ENCODE measurements around the gene DSN1. TPM values are rescaled to one million over a fixed set of nuclear protein-coding genes. Genes with fewer than 3 reads are reported as not detected.
A peak's percentile ranks its signal among the peaks of the same experiment; 100 is the strongest.

Gene DSN1
- total RNA-seq, 1 donor from 2014 or later: 14.0 TPM

DNA sequence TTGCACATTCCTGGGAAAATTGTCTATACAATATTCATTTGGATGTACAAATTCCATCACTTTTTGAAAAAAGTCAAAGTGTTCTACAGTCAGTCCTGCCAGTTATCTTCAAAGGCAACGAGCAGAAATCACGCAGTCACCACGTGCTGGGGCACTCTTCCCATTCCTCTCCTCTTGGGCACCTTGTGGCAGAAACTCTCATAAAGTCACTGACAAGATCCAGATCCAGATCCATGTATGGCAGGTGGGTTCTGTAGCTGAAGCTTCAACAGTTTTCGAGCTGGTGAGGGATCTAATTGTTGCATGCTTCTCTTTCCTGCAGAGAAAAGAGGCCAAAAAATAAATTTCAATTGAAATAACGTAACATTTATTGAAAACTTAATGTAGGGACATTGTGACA, 21.0 kb downstream of the DSN1 start:
- Mint-ChIP-seq H3K4me3 (no peak overlapping the region), H3K27me3 (no peaks in the 10 kb centered on the region), H3K36me3 (ENCODE audit: low read depth) (peaks cover 50% of the 10 kb centered on the region), H3K4me1 (peaks cover 24% of the 10 kb centered on the region), H3K9me3 (no peaks in the 10 kb centered on the region), H3K27ac (no peak overlapping the region)
- DNase-seq: no peak
- TF ChIP-seq, protein P1, sequence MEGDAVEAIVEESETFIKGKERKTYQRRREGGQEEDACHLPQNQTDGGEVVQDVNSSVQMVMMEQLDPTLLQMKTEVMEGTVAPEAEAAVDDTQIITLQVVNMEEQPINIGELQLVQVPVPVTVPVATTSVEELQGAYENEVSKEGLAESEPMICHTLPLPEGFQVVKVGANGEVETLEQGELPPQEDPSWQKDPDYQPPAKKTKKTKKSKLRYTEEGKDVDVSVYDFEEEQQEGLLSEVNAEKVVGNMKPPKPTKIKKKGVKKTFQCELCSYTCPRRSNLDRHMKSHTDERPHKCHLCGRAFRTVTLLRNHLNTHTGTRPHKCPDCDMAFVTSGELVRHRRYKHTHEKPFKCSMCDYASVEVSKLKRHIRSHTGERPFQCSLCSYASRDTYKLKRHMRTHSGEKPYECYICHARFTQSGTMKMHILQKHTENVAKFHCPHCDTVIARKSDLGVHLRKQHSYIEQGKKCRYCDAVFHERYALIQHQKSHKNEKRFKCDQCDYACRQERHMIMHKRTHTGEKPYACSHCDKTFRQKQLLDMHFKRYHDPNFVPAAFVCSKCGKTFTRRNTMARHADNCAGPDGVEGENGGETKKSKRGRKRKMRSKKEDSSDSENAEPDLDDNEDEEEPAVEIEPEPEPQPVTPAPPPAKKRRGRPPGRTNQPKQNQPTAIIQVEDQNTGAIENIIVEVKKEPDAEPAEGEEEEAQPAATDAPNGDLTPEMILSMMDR (IDR thresholded peaks at IDR 0.05): no peak
- ChIA-PET CTCF (interaction anchor here (0.9 kb wide), 1 partner anchor 112 kb away, joined by 3 read pairs; no protein-coding TSS in a partner anchor), POLR2A (no interaction called here)
- ATAC-seq (ENCODE audit: low read depth): no peak
- intact Hi-C loops (cut with micrococcal nuclease): no loop called here

DNA sequence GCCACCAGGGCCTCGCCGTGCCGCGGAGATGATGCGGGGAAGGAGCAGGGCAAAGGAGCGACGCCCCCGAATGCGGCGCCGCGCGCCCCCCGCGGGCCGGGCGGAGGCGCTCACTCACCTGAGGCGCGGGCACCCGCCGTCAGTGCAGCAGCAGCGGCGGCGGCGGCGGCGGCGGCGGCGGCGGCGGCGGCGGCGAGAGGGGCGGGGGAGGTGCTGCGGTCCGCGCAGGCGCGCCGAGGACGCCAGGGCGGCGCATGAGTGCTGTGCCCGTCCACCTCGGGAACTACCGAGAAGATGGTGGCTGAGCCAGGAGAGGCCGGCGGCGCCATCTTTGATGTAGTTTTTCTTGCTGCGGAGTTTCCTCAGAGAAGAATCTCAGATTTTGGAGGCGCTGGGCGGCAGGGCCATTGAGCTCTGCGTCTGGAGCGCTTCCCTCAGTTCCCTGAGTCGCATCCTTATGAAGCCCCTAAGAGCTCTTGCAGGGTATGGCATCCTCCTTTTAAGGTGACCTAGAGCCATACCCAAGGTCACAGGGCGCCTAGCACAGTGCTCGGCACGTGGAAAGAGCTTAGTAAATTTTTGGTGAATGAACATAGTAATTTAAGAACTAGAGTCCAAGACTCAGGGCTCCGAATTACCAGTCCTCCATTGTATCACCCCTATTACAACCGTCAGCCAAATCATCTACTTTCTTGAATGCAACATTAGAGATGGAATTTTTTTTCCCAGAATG, 27.5 kb downstream of the DSN1 start, which contains the start of gene NDRG3:
Gene NDRG3, minus strand, starts transcription at position 164 of the 733 bp plus-strand sequence. CDS start 24,355 bp downstream, outside the sequence.
- intact Hi-C loops (cut with micrococcal nuclease): loop anchor here (1.0 to 2.0 kb wide), 6 partner anchors 11 to 285 kb away; partner anchors contain the start of genes DSN1 and RAB5IF
- H3K4me3 Mint-ChIP-seq: peak within 1 kb of the TSS; percentile 87
- H3K27ac Mint-ChIP-seq: peak within 1 kb of the TSS; percentile 88
- DNase-seq: peak; percentile 84
- H3K36me3 Mint-ChIP-seq (ENCODE audit: low read depth): peaks cover 4% of the 10 kb centered on the region
- TF ChIP-seq, protein P1 (IDR thresholded peaks at IDR 0.05): no peak
- POLR2A ChIA-PET: interaction anchor here (0.5 to 1.8 kb wide), 10 partner anchors 9 to 1003 kb away, joined by 3 to 16 read pairs (median 4); partner anchors contain the start of genes DSN1 and RAB5IF
- no peaks in the 10 kb centered on the region for H3K9me3 Mint-ChIP-seq
- CTCF ChIA-PET: interaction anchor here (0.9 to 2.7 kb wide), 5 partner anchors 9 to 118 kb away, joined by 3 to 16 read pairs (median 5); partner anchors contain the start of gene DSN1
- H3K4me1 Mint-ChIP-seq: peaks cover 16% of the 10 kb centered on the region
- peak; percentile 98 for ATAC-seq (ENCODE audit: low read depth)
- H3K27me3 Mint-ChIP-seq: no peaks in the 10 kb centered on the region

DNA sequence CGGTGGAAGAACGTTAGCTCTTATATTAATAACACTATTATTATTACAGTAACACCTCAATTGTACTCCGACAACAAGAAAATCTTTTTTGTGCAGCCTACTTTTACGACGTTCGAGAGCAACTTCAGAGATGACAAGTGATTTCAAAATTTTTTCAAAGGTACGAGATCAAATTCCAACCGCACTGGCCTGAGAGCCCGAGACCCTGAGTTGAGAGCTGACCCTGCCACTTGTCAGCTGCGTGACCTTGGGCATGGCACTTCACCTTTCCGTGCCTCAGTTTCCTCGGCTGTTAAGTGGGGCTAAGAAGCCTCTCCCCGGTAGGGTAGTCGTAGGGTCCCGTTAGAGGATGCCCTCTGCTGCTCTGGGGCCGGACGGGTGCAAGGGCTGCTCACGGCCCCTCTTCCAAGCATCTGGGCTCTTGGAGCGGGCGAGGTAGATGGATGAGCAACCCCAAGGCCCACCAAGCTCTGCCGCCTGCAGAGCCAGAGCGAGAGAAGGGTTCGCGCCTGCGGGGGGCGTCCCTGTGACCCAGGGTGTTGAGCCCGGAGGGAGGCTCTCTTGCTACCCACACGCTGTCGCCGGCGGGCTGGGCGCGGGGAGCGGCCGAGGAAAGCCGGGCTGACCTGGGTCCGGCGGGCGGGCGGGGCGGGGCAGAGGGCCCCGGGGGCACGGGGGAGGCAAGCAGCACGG, 28.2 kb downstream of the DSN1 start:
- H3K9me3 Mint-ChIP-seq: no peaks in the 10 kb centered on the region
- peak overlapping the region; percentile 65 for H3K27ac Mint-ChIP-seq
- H3K4me1 Mint-ChIP-seq: peaks cover 16% of the 10 kb centered on the region
- no peaks in the 10 kb centered on the region for H3K27me3 Mint-ChIP-seq
- no peak for ATAC-seq (ENCODE audit: low read depth)
- ChIA-PET CTCF (interaction anchor here (1.3 to 2.7 kb wide), 5 partner anchors 9 to 118 kb away, joined by 4 to 16 read pairs (median 5); partner anchors contain the start of gene DSN1), POLR2A (interaction anchor here (0.5 to 1.8 kb wide), 9 partner anchors 10 to 582 kb away, joined by 3 to 16 read pairs (median 5); partner anchors contain the start of genes DSN1 and RAB5IF)
- H3K4me3 Mint-ChIP-seq: peak overlapping the region; percentile 87
- intact Hi-C loops (cut with micrococcal nuclease): no loop called here
- no peak for DNase-seq
- H3K36me3 Mint-ChIP-seq (ENCODE audit: low read depth): no peaks in the 10 kb centered on the region
- TF ChIP-seq, protein P1 (IDR thresholded peaks at IDR 0.05): no peak

DNA sequence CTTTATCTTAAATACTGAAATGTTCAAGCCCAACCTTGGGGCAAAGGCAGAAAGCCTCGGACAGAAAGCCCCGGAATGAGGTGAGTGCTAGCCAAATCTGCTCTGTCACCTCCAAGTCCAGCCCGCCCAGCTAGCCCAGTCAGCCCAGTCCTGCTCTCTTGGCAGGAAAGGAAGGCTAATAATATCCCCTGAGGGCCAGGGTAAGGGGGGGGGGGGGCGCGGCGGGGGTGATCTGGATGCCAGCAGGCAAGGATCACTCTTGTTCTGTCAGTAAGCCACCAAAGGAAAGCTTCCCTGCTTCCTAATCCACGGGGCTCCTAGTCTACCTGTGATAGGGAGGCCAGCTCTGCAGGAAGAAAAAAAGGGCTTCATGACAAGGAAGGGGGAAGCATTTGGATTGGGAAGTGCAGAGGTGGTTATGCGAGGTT, 28.8 kb downstream of the DSN1 start:
- TF ChIP-seq, protein P1 (IDR thresholded peaks at IDR 0.05): no peak
- DNase-seq: no peak
- Mint-ChIP-seq H3K36me3 (ENCODE audit: low read depth) (no peaks in the 10 kb centered on the region), H3K4me3 (peak overlapping the region; percentile 87), H3K27me3 (no peaks in the 10 kb centered on the region), H3K4me1 (peaks cover 16% of the 10 kb centered on the region), H3K9me3 (no peaks in the 10 kb centered on the region), H3K27ac (no peak overlapping the region)
- intact Hi-C loops (cut with micrococcal nuclease): no loop called here
- ATAC-seq (ENCODE audit: low read depth): no peak
- ChIA-PET POLR2A (interaction anchor here (0.6 to 0.8 kb wide), 2 partner anchors 10 to 274 kb away, joined by 3 to 5 read pairs; no protein-coding TSS in a partner anchor), CTCF (interaction anchor here (1.0 to 2.7 kb wide), 4 partner anchors 9 to 532 kb away, joined by 3 to 16 read pairs (median 4); no protein-coding TSS in a partner anchor)

Measured in activated B cell treated with CpG ODN at 0.5 μM for 24 hours (primary cell).